ENCODE results near the gene MYBPC3. TPM values are rescaled to one million over a fixed set of nuclear protein-coding genes. Genes with fewer than 3 reads are reported as not detected.
A peak's percentile ranks its signal among the peaks of the same experiment; 100 is the strongest.

Gene MYBPC3
- total RNA-seq, 2 donors from 2014 or later, result not detected

DNA sequence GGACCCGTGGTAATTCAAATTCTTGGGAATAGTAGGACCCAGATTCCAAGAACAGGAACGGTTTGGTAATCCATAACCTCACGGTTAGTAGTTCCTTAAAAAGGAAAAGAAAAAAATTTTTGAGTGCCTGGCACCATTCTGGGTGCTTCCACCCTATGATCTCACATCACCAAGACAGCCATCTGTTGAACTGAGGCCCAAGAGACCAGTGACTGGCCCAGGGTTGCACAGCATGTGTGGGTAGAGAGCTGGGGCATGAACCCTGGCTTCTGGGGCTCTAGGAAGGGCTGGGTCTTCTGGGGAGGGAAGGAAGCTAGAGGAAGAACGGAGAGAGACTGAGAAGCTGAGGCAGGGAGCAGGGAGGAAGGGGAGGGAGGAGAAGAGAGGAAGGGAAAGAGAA is 30.6 kb upstream of the MYBPC3 start:
- DNase-seq (ENCODE audit: low spot score), result no peak

GRCh38 chr11:47380078-47380477 is 27.6 kb upstream of the MYBPC3 start:
- no peak overlapping the region for H3K4me3 ChIP-seq
- TF ChIP-seq, protein P1, sequence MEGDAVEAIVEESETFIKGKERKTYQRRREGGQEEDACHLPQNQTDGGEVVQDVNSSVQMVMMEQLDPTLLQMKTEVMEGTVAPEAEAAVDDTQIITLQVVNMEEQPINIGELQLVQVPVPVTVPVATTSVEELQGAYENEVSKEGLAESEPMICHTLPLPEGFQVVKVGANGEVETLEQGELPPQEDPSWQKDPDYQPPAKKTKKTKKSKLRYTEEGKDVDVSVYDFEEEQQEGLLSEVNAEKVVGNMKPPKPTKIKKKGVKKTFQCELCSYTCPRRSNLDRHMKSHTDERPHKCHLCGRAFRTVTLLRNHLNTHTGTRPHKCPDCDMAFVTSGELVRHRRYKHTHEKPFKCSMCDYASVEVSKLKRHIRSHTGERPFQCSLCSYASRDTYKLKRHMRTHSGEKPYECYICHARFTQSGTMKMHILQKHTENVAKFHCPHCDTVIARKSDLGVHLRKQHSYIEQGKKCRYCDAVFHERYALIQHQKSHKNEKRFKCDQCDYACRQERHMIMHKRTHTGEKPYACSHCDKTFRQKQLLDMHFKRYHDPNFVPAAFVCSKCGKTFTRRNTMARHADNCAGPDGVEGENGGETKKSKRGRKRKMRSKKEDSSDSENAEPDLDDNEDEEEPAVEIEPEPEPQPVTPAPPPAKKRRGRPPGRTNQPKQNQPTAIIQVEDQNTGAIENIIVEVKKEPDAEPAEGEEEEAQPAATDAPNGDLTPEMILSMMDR (IDR thresholded peaks at IDR 0.05), result no peak
- no peaks in the 10 kb centered on the region for H3K36me3 ChIP-seq
- H3K27me3 ChIP-seq (replicated peaks; ENCODE audit: insufficient read depth), result no peaks in the 10 kb centered on the region
- no peak for DNase-seq (ENCODE audit: low spot score)
- no peaks in the 10 kb centered on the region for H3K9me3 ChIP-seq
- no peak overlapping the region for H3K27ac ChIP-seq
- no peaks in the 10 kb centered on the region for H3K4me1 ChIP-seq (ENCODE audit: control insufficient read depth in 1 of 2, low read depth in 2 of 2)
- no peak for ATAC-seq (ENCODE audit: insufficient number of reproducible peaks, low FRiP score, low read depth)

More for the DNA sequence above, 30.6 kb upstream of the MYBPC3 start:
- no peaks in the 10 kb centered on the region for H3K9me3 ChIP-seq
- TF ChIP-seq, protein P1 (IDR thresholded peaks at IDR 0.05), result no peak
- ATAC-seq (ENCODE audit: insufficient number of reproducible peaks, low FRiP score, low read depth), result no peak
- no peak overlapping the region for H3K4me3 ChIP-seq
- H3K4me1 ChIP-seq (ENCODE audit: control insufficient read depth in 1 of 2, low read depth in 2 of 2), result no peaks in the 10 kb centered on the region
- no peaks in the 10 kb centered on the region for H3K36me3 ChIP-seq
- no peaks in the 10 kb centered on the region for H3K27me3 ChIP-seq (replicated peaks; ENCODE audit: insufficient read depth)
- H3K27ac ChIP-seq, result no peak overlapping the region

- Histone ChIP-seq H3K27ac (no peak overlapping the region), H3K9me3 (no peaks in the 10 kb centered on the region), H3K4me3 (no peak overlapping the region), H3K27me3 (replicated peaks; ENCODE audit: insufficient read depth) (no peaks in the 10 kb centered on the region), H3K36me3 (no peaks in the 10 kb centered on the region), H3K4me1 (ENCODE audit: control insufficient read depth in 1 of 2, low read depth in 2 of 2) (no peaks in the 10 kb centered on the region)
- ATAC-seq (ENCODE audit: insufficient number of reproducible peaks, low FRiP score, low read depth) (no peak), DNase-seq (ENCODE audit: low spot score) (no peak)
- TF ChIP-seq, protein P1 (IDR thresholded peaks at IDR 0.05), result no peak
Measured at GRCh38 chr11:47379317-47379716, 26.8 kb upstream of the MYBPC3 start.

GRCh38 chr11:47378836-47379170 is 26.3 kb upstream of the MYBPC3 start:
- TF ChIP-seq, protein P1 (IDR thresholded peaks at IDR 0.05), result no peak
- Histone ChIP-seq H3K27me3 (replicated peaks; ENCODE audit: insufficient read depth) (no peaks in the 10 kb centered on the region), H3K36me3 (no peaks in the 10 kb centered on the region)

GRCh38 chr11:47378010-47378835 is 25.7 kb upstream of the MYBPC3 start, which contains the start of gene SPI1:
Gene SPI1, minus strand, starts transcription at chr11:47378547. Its CDS starts 194 bp downstream, at chr11:47378353.
- H3K27me3 ChIP-seq (replicated peaks; ENCODE audit: insufficient read depth), result no peaks in the 10 kb centered on the region
- peak within 1 kb of the TSS in 1 of 2 donors; percentile 57 for H3K27ac ChIP-seq
- TF ChIP-seq, protein P1 (IDR thresholded peaks at IDR 0.05), result no peak
- no peaks in the 10 kb centered on the region for H3K4me1 ChIP-seq (ENCODE audit: control insufficient read depth in 1 of 2, low read depth in 2 of 2)
- no peak for ATAC-seq (ENCODE audit: insufficient number of reproducible peaks, low FRiP score, low read depth)
- no peak for DNase-seq (ENCODE audit: low spot score)
- H3K4me3 ChIP-seq, result peak within 1 kb of the TSS; percentile 67
- H3K9me3 ChIP-seq, result no peaks in the 10 kb centered on the region
- no peaks in the 10 kb centered on the region for H3K36me3 ChIP-seq

More at GRCh38 chr11:47378836-47379170, 26.3 kb upstream of the MYBPC3 start:
- no peak for ATAC-seq (ENCODE audit: insufficient number of reproducible peaks, low FRiP score, low read depth)
- Histone ChIP-seq H3K9me3 (no peaks in the 10 kb centered on the region), H3K27ac (peak overlapping the region in 1 of 2 donors; percentile 27), H3K4me3 (no peak overlapping the region), H3K4me1 (ENCODE audit: control insufficient read depth in 1 of 2, low read depth in 2 of 2) (no peaks in the 10 kb centered on the region)
- no peak for DNase-seq (ENCODE audit: low spot score)
